Activated T-helper 1 cell treated with Interleukin-2 at 50 U/mL for 16 hours (primary cell): ENCODE data around the gene PTPRM.

Experiments used
- DNase-seq: peaks from one replicate; pipeline ENCODE4 v3.0.0-alpha.2; 2020; ENCODE audit warnings: low read depth

PTPRM gene

DNA sequence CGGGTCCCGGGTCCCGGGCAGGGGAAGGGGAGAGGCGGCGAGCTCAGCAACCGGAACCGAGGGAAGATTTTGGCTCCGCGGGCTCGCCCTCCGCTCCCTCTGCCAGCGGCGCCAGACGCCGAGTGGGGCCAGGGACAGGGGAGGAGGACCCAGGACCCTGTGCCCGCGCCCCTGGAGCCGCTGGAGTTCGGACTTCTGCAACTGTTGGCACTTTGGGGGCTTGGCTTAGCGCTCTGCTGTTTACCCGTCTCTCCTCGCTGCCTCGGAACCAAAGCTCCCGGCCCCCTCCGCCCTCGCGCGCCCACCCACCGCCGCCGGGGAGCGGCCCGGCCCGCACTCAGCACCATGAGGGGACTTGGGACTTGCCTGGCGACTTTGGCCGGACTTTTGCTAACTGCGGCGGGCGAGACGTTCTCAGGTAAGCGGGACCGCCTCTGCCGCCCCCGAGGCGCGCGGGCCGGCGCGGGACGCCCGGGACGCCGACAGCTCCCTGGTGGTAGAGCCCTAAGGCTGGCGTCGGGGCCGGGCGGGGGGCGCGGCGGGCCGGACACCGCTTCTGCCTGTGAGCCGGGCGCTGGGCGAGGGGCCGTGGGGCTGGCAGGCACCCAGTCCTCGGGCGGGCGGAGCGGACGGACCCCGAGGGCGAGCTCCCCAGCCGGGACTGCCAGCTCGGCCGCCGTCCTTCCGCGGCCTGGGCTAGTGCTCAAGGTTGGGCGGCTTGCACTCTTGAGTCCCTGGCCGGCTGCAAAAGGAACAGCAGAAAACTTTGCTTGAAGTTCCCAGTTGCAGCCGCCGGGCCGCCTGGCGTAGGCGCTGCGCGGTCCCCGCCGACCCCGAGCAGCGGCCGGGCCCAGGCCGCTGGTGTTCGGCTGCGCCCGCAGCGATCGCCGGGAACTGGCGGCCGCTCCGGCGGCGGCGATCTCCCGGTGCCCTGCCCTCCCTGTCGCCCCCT is 634 bp downstream of the PTPRM start:
- no peak for DNase-seq

DNA sequence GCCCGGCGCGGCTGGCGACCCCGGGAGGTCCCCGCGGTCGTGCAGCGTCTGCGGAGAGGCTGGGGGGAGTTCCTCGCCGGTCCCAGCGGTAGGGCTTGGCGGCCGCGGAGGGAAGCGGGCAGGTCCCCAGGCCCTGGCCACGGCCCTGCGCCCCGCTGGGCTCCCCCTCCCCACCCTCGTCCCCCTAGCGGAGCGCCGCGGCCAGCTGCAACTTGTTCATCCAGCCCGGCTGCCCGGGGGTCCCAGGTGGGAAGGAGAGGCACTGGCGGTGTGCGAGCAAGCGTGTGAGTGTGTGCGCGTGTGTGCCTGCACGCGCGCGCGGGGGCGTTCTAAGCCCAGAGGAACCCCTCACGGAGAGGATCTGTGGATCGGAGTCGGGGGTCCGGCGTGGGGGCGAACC is 1.3 kb downstream of the PTPRM start:
- no peak for DNase-seq

DNA sequence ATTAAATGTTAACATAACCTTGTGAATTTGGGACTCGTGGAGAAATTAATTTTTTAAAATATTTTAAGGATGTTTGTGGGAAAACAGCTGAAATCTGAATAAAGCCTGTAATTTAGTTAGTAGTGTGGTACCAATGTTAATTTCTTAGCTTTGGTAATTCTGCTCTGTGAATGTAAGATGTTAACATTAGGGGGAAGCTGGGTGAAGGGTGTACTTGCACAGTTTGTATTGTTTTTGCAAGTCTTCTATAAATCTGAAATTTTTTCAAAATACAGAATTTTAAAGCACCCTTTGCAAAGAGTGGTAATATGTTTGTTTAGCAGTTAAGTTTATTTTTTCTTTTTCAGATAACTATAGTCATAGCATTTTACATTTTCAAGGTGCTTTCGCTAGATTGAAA is 4.5 kb downstream of the PTPRM start:
- no peak for DNase-seq

DNA sequence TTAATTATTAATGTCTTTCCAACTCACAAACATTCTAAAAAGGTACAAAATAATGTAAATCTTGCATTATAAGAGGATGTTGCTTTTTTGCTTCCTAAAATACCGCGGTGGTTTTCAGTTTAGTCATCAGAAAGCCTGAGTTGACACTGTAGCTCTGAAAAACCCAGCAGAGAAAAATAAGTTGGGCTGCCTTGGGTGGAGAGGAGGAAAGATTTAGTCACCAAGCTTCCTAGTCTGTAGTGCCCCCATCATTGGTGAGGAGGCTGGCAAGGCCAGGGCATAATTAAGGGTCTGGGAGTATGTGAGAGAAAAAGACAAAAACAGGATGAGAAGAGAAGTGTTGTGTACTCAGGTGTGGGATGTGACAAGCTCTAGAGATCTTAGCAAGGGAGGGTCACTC is 5.7 kb downstream of the PTPRM start:
- DNase-seq, result no peak

DNA sequence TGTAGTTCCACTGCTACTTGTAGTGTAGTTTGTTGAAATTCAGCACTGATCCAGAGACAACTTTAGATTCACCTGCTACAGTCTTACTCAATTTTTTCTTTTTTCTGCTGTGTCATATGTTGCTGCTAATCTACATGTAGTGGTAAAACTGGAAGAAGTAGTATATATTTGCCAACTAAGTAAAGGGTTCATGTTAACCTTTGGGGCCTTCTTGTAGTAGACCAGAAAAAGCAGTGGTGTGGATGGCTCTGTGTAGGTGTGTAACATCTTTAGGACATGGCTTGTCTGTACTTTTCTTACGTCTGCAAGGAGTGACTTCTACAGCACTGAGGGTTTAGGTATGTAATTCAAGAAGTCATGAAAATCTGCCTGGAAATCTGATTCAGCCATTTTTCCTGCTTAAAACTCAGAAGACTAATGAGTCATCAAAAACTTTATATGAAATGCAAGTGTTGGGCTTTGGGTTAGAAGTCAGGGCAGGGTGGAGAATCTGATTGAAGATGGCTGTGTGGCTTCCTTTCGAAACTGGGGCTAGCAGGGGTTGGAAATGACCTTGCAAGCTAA is 8.4 kb downstream of the PTPRM start:
- no peak for DNase-seq

- no peak for DNase-seq
Measured at GRCh38 chr18:7576077-7576476, 9.0 kb downstream of the PTPRM start.

- no peak for DNase-seq
Measured at GRCh38 chr18:7576685-7577084, 9.6 kb downstream of the PTPRM start.

- DNase-seq, result no peak
Measured at GRCh38 chr18:7577706-7578105, 10.6 kb downstream of the PTPRM start.

GRCh38 chr18:7579176-7579917 is 12.2 kb downstream of the PTPRM start:
- DNase-seq, result no peak

- DNase-seq, result no peak
Measured at GRCh38 chr18:7579918-7580542, 12.9 kb downstream of the PTPRM start.

- DNase-seq, result no peak
Measured at GRCh38 chr18:7584646-7585275, 17.6 kb downstream of the PTPRM start.

GRCh38 chr18:7585276-7585670 is 18.2 kb downstream of the PTPRM start:
- DNase-seq, result no peak

DNA sequence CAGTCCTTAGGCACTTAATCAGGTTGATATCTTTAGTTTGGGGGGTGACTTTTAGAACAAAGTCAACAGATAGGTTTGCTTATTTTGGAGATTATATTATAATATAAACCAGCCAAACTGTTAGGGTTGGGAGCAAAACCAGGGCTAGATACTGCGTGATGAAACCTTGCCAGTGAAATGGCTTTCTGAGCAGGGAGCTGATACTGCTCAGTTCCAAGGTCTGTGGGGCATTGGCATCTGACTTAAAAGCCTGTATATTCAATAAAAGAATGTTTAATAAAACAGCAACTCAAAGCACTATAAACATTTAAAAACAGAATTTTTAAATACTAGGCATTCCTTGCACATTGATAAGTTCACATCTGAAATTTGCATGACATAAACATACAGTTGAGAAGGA is 19.3 kb downstream of the PTPRM start:
- no peak for DNase-seq

GRCh38 chr18:7590826-7591560 is 23.9 kb downstream of the PTPRM start:
- DNase-seq, result no peak

DNA sequence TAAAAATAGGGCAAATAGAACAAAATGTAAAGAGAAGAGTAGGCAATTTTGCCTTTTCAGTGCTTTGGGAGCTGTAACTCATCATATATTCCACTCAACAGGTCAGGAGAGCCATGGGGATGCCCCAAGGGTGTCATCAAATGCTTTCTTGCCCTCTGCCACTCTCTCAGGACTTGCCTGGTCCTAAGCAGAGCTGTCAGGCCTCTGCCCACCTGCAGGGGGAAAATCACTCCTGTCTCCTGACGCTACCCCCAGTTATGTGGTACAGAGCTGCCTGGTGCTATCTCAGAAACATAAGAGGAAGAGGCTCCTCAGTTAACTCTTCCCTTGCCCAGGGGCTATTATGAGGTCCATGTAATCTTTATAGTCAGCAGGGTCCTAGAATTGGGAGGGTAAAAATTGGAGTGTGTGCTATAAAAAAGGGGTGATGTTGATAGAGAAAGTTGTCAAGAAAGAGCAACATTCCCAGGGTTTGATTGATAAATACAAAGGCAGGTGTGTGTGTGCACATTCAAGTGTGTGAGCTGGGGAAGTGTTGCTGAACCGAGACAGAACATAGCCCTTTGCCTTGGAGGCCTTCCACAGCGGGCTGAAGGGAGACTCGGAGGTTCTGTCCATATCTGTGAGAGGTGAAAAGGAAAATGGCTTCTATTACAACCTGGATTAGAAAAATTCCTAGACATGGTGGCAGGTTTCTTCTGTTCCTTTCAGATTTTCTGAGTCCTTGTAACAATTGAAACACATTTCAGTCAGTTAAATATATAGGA is 25.4 kb downstream of the PTPRM start:
- DNase-seq, result no peak

GRCh38 chr18:7593218-7593819 is 26.2 kb downstream of the PTPRM start:
- DNase-seq, result no peak

DNA sequence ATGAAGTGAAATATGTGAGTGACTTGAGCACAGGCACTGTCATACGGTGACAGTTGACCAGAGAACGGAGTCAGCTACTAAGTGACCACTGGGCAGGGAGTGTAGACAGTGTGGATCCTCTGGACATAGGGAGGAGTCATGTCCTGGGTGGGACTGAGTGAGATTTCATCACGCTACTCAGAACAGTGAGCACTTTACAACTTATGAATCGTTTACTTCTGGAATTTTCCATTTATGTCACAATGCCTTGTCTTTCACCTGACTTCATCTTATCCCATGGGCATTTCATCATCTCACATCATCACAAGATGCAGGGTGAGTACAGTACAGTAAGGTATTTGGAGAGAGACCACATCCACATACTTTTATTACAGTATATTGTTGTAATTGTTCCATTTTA is 29.0 kb downstream of the PTPRM start:
- DNase-seq, result no peak

DNA sequence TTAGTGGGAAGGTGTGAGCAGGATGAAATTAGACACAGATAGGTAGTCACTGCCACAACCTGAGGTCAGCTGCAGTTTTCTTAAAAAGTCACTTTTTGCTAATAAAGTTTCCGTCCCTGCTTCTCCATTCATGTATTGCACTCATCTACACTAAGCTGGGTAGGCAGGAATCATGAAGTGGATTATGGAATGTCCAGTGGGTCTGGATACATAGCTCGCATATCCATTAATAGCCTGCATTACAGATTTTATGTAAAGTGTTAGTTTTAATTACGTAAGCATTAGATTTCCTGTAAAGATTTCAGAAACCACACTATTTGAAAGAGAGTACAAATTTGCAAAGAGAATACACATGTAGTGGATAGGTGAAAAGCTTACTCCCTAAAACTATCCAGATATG is 30.4 kb downstream of the PTPRM start:
- DNase-seq, result no peak

GRCh38 chr18:7598167-7599047 is 31.3 kb downstream of the PTPRM start:
- DNase-seq, result no peak
